Stomach (tissue), 9 donors: Measurements from ENCODE around the gene DNAJC30. TPM values are rescaled to one million over a fixed set of nuclear protein-coding genes. Genes with fewer than 3 reads are reported as not detected.
"Not testable (repeated sequence)": the region's sequence is repeated elsewhere in the genome, so short reads cannot be mapped to it uniquely, and the experiment has no call there.

Experiments
- DNase-seq, 2 donors: peaks; one replicate each; pipeline versions ENCODE4 v3.0.0 to v3.0.0-alpha.2; 2013 to 2019
- H3K27ac ChIP-seq, 5 donors: fragments of 200-600 bp in 4 of 5; sonication (generic) in 4 of 5; one replicate each; pipeline ENCODE4 v1.5.1; 2013 to 2019; ENCODE audit warnings: mild to moderate bottlenecking in 1 of 5, moderate library complexity in 1 of 5
- H3K27me3 ChIP-seq, 3 donors: fragments of 200-600 bp; sonication (generic); one replicate each; pipeline ENCODE4 v1.5.1; 2017 to 2019; ENCODE audit warnings: mixed run types in 1 of 3
- H3K36me3 ChIP-seq, 4 donors: fragments of 200-600 bp; sonication (generic); 1 replicate in 3 of 4; 2 replicates in 1 of 4; pipeline ENCODE4 v1.5.1; 2016 to 2019
- H3K4me1 ChIP-seq, 4 donors: fragments of 200-600 bp; sonication (generic); one replicate each; pipeline ENCODE4 v1.5.1; 2016 to 2019
- H3K4me3 ChIP-seq, 4 donors: fragments of 200-600 bp; sonication (generic) in 3 of 4; one replicate each; pipeline ENCODE4 v1.5.1; 2016 to 2019; ENCODE audit warnings: mild to moderate bottlenecking in 1 of 4
- H3K9me3 ChIP-seq, 4 donors: fragments of 200-600 bp; sonication (generic); one replicate each; pipeline ENCODE4 v1.5.1; 2016 to 2019
- CTCF ChIP-seq, 7 experiments: fragments of 450-650 bp in 4 of 7; fragments of 200-600 bp in 3 of 7; sonication (generic) in 3 of 7; IDR thresholded peaks; one replicate each; pipeline ENCODE4 v1.5.1; 2016 to 2019; ENCODE audit warnings: antibody characterized with exemption in 7 of 7, control low read depth in 2 of 7, mild to moderate bottlenecking in 1 of 7
- EP300 ChIP-seq: sonication (generic); formaldehyde crosslinking; IDR thresholded peaks from one replicate; pipeline ENCODE4 v1.6.1; 2017; ENCODE audit warnings: antibody characterized with exemption
- POLR2A ChIP-seq, 4 donors: fragments of 450-650 bp; IDR thresholded peaks; one replicate each; pipeline ENCODE4 v1.6.1; 2016; ENCODE audit warnings: antibody characterized with exemption in 4 of 4, control low read depth in 2 of 4, mild to moderate bottlenecking in 1 of 4, moderate library complexity in 1 of 4
- POLR2AphosphoS5 ChIP-seq, 3 donors: sonication (generic); formaldehyde crosslinking; IDR thresholded peaks; one replicate each; pipeline ENCODE4 v1.6.1; 2016; ENCODE audit warnings: antibody characterized with exemption in 3 of 3
- WGBS, 5 donors: extraction: QIAGEN DNeasy Blood & Tissue Kit in 3 of 5; methylation state at CpG; one replicate each; pipeline versions ENCODE4 v1.1.5 to v1.1.7; 2013 to 2018; 5-methylcytosine and 5-hydroxymethylcytosine counted together
- intact Hi-C: fragments of 100-400 bp; cut with DNase I; formaldehyde crosslinking; loops from one replicate; pipeline ENCODE4 v1.15.1; 2023; ENCODE audit warnings: low total_unique reads
- polyA plus RNA-seq, 3 donors: library from polyadenylated mRNA; stranded (reverse); fragments of 200-250 nt; gene quantifications; one replicate each; pipeline ENCODE4 v1.2.3, GENCODE V29; 2013
- total RNA-seq, 5 donors: library from RNA; depleted of rRNA; stranded (reverse); fragments of >200 nt; gene quantifications; one replicate each; pipeline versions ENCODE4 v1.1.0 to v1.2.3, GENCODE V29; 2014 to 2016
- donor health status: healthy with polysubstance abuse.
- donor health status: Bipolar disorder and iron deficiency.
- donor health status: healthy.

The DNAJC30 gene
- total and polyA plus RNA-seq, 8 donors = 1.2 to 11.3 (median 5.7) TPM; not detected in 1

GRCh38 chr7:73659983-73660382, 23.3 kb downstream of the DNAJC30 start:
- no peak overlapping the region for H3K27ac ChIP-seq
- no peaks in the 10 kb centered on the region for H3K36me3 ChIP-seq
- DNase-seq = no peak
- intact Hi-C loops = no loop called here
- no peak overlapping the region for H3K4me3 ChIP-seq
- peaks cover 0 to 10% (median 7%) of the 10 kb centered on the region in 4 donors for H3K9me3 ChIP-seq
- no peaks in the 10 kb centered on the region for H3K4me1 ChIP-seq
- H3K27me3 ChIP-seq = peaks cover 0 to 36% (median 0%) of the 10 kb centered on the region in 3 donors
- 58 to 66% (median 62%) methylated on average over 8 of the region's 8 CpGs for WGBS, 5 donors
- TF ChIP-seq EP300 = no peak
- no peak for TF ChIP-seq CTCF (IDR thresholded peaks at IDR 0.05)
- TF ChIP-seq POLR2A (IDR thresholded peaks at IDR 0.05) = no peak
- no peak for TF ChIP-seq POLR2AphosphoS5 (IDR thresholded peaks at IDR 0.05)

- intact Hi-C loops = not testable (repeated sequence)
- 77 to 90% (median 85%) methylated on average over 4 of the region's 4 CpGs for WGBS, 5 donors
Observed at GRCh38 chr7:73655309-73655708, 27.9 kb downstream of the DNAJC30 start.

GRCh38 chr7:73652541-73652949, 30.7 kb downstream of the DNAJC30 start:
- no peaks in the 10 kb centered on the region for H3K36me3 ChIP-seq
- H3K4me1 ChIP-seq = peaks cover 6 to 10% (median 8%) of the 10 kb centered on the region in 4 donors
- WGBS, 5 donors = 43 to 61% (median 50%) methylated on average over 9 to 11 of the region's 11 CpGs
- DNase-seq = no peak
- intact Hi-C loops = no loop called here
- no peaks in the 10 kb centered on the region for H3K9me3 ChIP-seq
- H3K27ac ChIP-seq = no peak overlapping the region
- TF ChIP-seq POLR2AphosphoS5 (IDR thresholded peaks at IDR 0.05) = no peak
- no peak for TF ChIP-seq CTCF (IDR thresholded peaks at IDR 0.05)
- TF ChIP-seq EP300 = no peak
- no peak for TF ChIP-seq POLR2A (IDR thresholded peaks at IDR 0.05)
- no peak overlapping the region for H3K4me3 ChIP-seq
- H3K27me3 ChIP-seq = peaks cover 0 to 71% (median 32%) of the 10 kb centered on the region in 3 donors

More at GRCh38 chr7:73655309-73655708, 27.9 kb downstream of the DNAJC30 start:
- H3K27me3 ChIP-seq = peaks cover 0 to 50% (median 14%) of the 10 kb centered on the region in 3 donors
- H3K27ac ChIP-seq, H3K4me1 ChIP-seq, H3K9me3 ChIP-seq, H3K4me3 ChIP-seq, DNase-seq, H3K36me3 ChIP-seq: not testable (repeated sequence)

- H3K4me3 ChIP-seq = no peak overlapping the region
- DNase-seq = no peak
- TF ChIP-seq EP300 (no peak), POLR2A (IDR thresholded peaks at IDR 0.05) (no peak), POLR2AphosphoS5 (IDR thresholded peaks at IDR 0.05) (no peak)
- H3K27ac ChIP-seq = no peak overlapping the region
- WGBS, 5 donors = 56 to 67% (median 58%) methylated on average over 5 of the region's 5 CpGs
- H3K27me3 ChIP-seq = peaks cover 0 to 83% (median 48%) of the 10 kb centered on the region in 3 donors
- no peaks in the 10 kb centered on the region for H3K36me3 ChIP-seq
- no peaks in the 10 kb centered on the region for H3K9me3 ChIP-seq
- intact Hi-C loops = no loop called here
- peaks cover 6 to 14% (median 10%) of the 10 kb centered on the region in 4 donors for H3K4me1 ChIP-seq
Observed at GRCh38 chr7:73650524-73650923, 32.7 kb downstream of the DNAJC30 start.

GRCh38 chr7:73649576-73649975, 33.7 kb downstream of the DNAJC30 start:
- Histone ChIP-seq H3K27ac (no peak overlapping the region), H3K4me1 (peaks cover 6 to 14% (median 10%) of the 10 kb centered on the region in 4 donors), H3K4me3 (no peak overlapping the region), H3K9me3 (no peaks in the 10 kb centered on the region), H3K36me3 (no peaks in the 10 kb centered on the region), H3K27me3 (peaks cover 0 to 87% (median 48%) of the 10 kb centered on the region in 3 donors)
- no peak for TF ChIP-seq POLR2AphosphoS5 (IDR thresholded peaks at IDR 0.05)
- no peak for TF ChIP-seq CTCF (IDR thresholded peaks at IDR 0.05)
- TF ChIP-seq EP300 = no peak
- 40 to 54% (median 43%) methylated on average over 5 to 9 of the region's 9 CpGs for WGBS, 5 donors
- DNase-seq = no peak
- intact Hi-C loops = no loop called here
